OCI-LY1 (cell line): ENCODE results near the gene CDH4.

Experiments
- H2AFZ ChIP-seq: fragments of 200-600 bp; sonication (generic), shearing (Covaris generic); 2 replicates; pipeline ENCODE4 v1.6.0; 2014; ENCODE audit warnings: antibody characterized with exemption, mild to moderate bottlenecking, low read length
- H3F3A ChIP-seq: fragments of 200-600 bp; sonication (generic), shearing (Covaris generic); 2 replicates; pipeline ENCODE4 v1.6.0; 2014; ENCODE audit warnings: mild to moderate bottlenecking, antibody characterized with exemption, low read length, moderate library complexity; ENCODE audit not compliant: insufficient read depth
- H3K27ac ChIP-seq: fragments of 200-600 bp; sonication (generic); 2 replicates; pipeline ENCODE4 v1.5.1; 2014; ENCODE audit warnings: low read length, mixed run types, mild to moderate bottlenecking, low read depth; ENCODE audit not compliant: poor library complexity, severe bottlenecking
- H3K27me3 ChIP-seq: fragments of 200-600 bp; sonication (generic); 2 replicates; pipeline ENCODE4 v1.6.0; 2014; ENCODE audit warnings: antibody characterized with exemption, mild to moderate bottlenecking, low read length, moderate library complexity; ENCODE audit not compliant: insufficient read depth
- H3K36me3 ChIP-seq: fragments of 200-600 bp; sonication (generic); 2 replicates; pipeline ENCODE4 v1.6.1; 2014; ENCODE audit warnings: mild to moderate bottlenecking, antibody characterized with exemption, low read length, moderate library complexity, mixed read lengths; ENCODE audit not compliant: insufficient read depth
- H3K4me1 ChIP-seq: fragments of 200-600 bp; sonication (generic); 2 replicates; pipeline ENCODE4 v1.5.1; 2014; ENCODE audit warnings: mild to moderate bottlenecking, low read length, moderate library complexity; ENCODE audit not compliant: insufficient read depth, severe bottlenecking
- H3K4me2 ChIP-seq: fragments of 200-600 bp; sonication (generic), shearing (Covaris generic); 2 replicates; pipeline ENCODE4 v1.6.1; 2014; ENCODE audit warnings: low read length
- H3K4me3 ChIP-seq: fragments of 200-600 bp; sonication (generic); 2 replicates; pipeline ENCODE4 v1.5.1; 2014; ENCODE audit warnings: low read length, low read depth, mild to moderate bottlenecking, mixed read lengths; ENCODE audit not compliant: poor library complexity, severe bottlenecking
- H3K79me2 ChIP-seq: fragments of 200-600 bp; shearing (Covaris generic); 2 replicates; pipeline ENCODE4 v1.6.1; 2016; ENCODE audit warnings: mixed run types, low read length, mixed read lengths; ENCODE audit not compliant: insufficient read depth
- H3K9ac ChIP-seq: fragments of 200-600 bp; sonication (generic), shearing (Covaris generic); 2 replicates; pipeline ENCODE4 v1.6.1; 2014; ENCODE audit warnings: mild to moderate bottlenecking, low read length, mixed read lengths
- H3K9me2 ChIP-seq: fragments of 200-600 bp; sonication (generic), shearing (Covaris generic); 2 replicates; pipeline ENCODE4 v1.6.1; 2014; ENCODE audit warnings: low read depth, mild to moderate bottlenecking, low read length, mixed read lengths
- H3K9me3 ChIP-seq: fragments of 200-600 bp; shearing (Covaris generic); 2 replicates; pipeline ENCODE4 v1.6.1; 2014; ENCODE audit warnings: low read length, mixed read lengths
- H4K20me1 ChIP-seq: fragments of 200-600 bp; sonication (generic), shearing (Covaris generic); 2 replicates; pipeline ENCODE4 v1.6.0; 2016; ENCODE audit warnings: mild to moderate bottlenecking, low read length; ENCODE audit not compliant: insufficient read depth
- CTCF ChIP-seq: fragments of 200-600 bp; sonication (generic), shearing (Covaris generic); IDR thresholded peaks from 2 replicates; pipeline ENCODE4 v1.5.1; 2017; ENCODE audit warnings: mild to moderate bottlenecking, antibody characterized with exemption, low read length, moderate library complexity, mixed read lengths
- EZH2 ChIP-seq: fragments of 200-600 bp; sonication (generic), shearing (Covaris generic); IDR thresholded peaks from 2 replicates; pipeline ENCODE4 v1.8.0; 2017; ENCODE audit warnings: borderline replicate concordance, mixed run types, mild to moderate bottlenecking, antibody characterized with exemption, low read length, moderate library complexity, mixed read lengths

The CDH4 gene

GRCh38 chr20:61205769-61206168 lies 46.3 kb upstream of the CDH4 start:
- Histone ChIP-seq H3K36me3 (no peaks in the 10 kb centered on the region), H3K4me2 (no peak overlapping the region)

DNA sequence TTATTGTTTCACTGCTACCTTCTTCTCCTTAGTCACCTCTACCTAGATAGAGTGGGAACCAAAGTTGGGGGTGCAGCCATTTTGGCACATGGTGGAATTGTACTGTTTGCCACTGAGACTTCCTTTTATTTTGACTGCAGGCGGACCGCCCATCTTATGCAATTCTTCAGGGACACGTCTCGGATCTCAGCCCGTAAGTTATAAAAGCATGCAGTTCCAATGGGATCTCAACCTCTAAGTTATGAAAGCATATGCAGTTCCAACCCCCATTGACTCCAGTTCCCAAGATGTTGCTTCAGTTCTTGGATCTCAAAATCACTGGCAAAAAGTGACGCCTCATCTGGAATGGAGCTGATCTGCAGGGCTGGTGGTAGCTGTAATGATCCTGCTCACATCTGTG lies 41.2 kb upstream of the CDH4 start:
- no peak overlapping the region for H3K4me2 ChIP-seq
- H3K9ac ChIP-seq = no peak overlapping the region
- no peaks in the 10 kb centered on the region for H4K20me1 ChIP-seq
- no peaks in the 10 kb centered on the region for H3K9me3 ChIP-seq
- no peaks in the 10 kb centered on the region for H3K79me2 ChIP-seq
- H2AFZ ChIP-seq = no peak overlapping the region
- H3F3A ChIP-seq = no peaks in the 10 kb centered on the region
- no peaks in the 10 kb centered on the region for H3K27me3 ChIP-seq
- no peak for TF ChIP-seq EZH2
- TF ChIP-seq CTCF = no peak
- no peaks in the 10 kb centered on the region for H3K36me3 ChIP-seq
- no peaks in the 10 kb centered on the region for H3K4me1 ChIP-seq
- no peaks in the 10 kb centered on the region for H3K9me2 ChIP-seq
- no peak overlapping the region for H3K27ac ChIP-seq
- H3K4me3 ChIP-seq = no peak overlapping the region

More at GRCh38 chr20:61205769-61206168, 46.3 kb upstream of the CDH4 start:
- Histone ChIP-seq H3K9me2 (no peaks in the 10 kb centered on the region), H2AFZ (no peak overlapping the region), H3K9me3 (no peaks in the 10 kb centered on the region), H3F3A (no peaks in the 10 kb centered on the region), H4K20me1 (no peaks in the 10 kb centered on the region), H3K4me1 (no peaks in the 10 kb centered on the region), H3K4me3 (no peak overlapping the region), H3K9ac (no peak overlapping the region), H3K27me3 (no peaks in the 10 kb centered on the region), H3K79me2 (no peaks in the 10 kb centered on the region), H3K27ac (no peak overlapping the region)
- no peak for TF ChIP-seq EZH2
- no peak for TF ChIP-seq CTCF

- no peaks in the 10 kb centered on the region for H3K27me3 ChIP-seq
- no peaks in the 10 kb centered on the region for H3K9me3 ChIP-seq
- no peaks in the 10 kb centered on the region for H4K20me1 ChIP-seq
These were observed 34.2 kb upstream of the CDH4 start for GRCh38 chr20:61217848-61218247.

More at GRCh38 chr20:61217848-61218247, 34.2 kb upstream of the CDH4 start:
- Histone ChIP-seq H3K4me2 (no peak overlapping the region), H3K9ac (no peak overlapping the region), H3K4me1 (no peaks in the 10 kb centered on the region), H3K36me3 (no peaks in the 10 kb centered on the region), H3K27ac (no peak overlapping the region), H3F3A (no peaks in the 10 kb centered on the region), H3K9me2 (no peaks in the 10 kb centered on the region), H3K79me2 (no peaks in the 10 kb centered on the region), H3K4me3 (no peak overlapping the region), H2AFZ (no peak overlapping the region)
- TF ChIP-seq EZH2 (no peak), CTCF (no peak)
